Medulla oblongata (tissue), 1 donor: ENCODE results near the gene PNPLA7.

ENCODE experiments used
- DNase-seq: peaks from one replicate; pipeline ENCODE4 v3.0.0-alpha.2; 2015; ENCODE audit errors: extremely low spot score

The PNPLA7 gene

GRCh38 chr9:137462396-137462985, 87.7 kb downstream of the PNPLA7 start:
- no peak for DNase-seq

GRCh38 chr9:137461663-137462395, 88.4 kb downstream of the PNPLA7 start:
- DNase-seq, result no peak

- DNase-seq, result no peak
These were observed 88.9 kb downstream of the PNPLA7 start for GRCh38 chr9:137461316-137461662.

GRCh38 chr9:137460363-137461315, 89.6 kb downstream of the PNPLA7 start:
- no peak for DNase-seq

GRCh38 chr9:137459601-137460362, 90.4 kb downstream of the PNPLA7 start:
- no peak for DNase-seq

- DNase-seq, result peak; percentile 97
These were observed 91.0 kb downstream of the PNPLA7 start, which contains the start of gene NSMF for GRCh38 chr9:137459152-137459600. TSS of gene NSMF (minus strand) at chr9:137459334. CDS start at chr9:137459102, 232 bp downstream.

- peak; percentile 74 for DNase-seq
These were observed 91.7 kb downstream of the PNPLA7 start for GRCh38 chr9:137458194-137459151.

GRCh38 chr9:137457406-137458193, 92.6 kb downstream of the PNPLA7 start:
- no peak for DNase-seq

- no peak for DNase-seq
These were observed 93.3 kb downstream of the PNPLA7 start for GRCh38 chr9:137456864-137457405.

GRCh38 chr9:137456061-137456863, 93.9 kb downstream of the PNPLA7 start:
- DNase-seq, result peak; percentile 79

GRCh38 chr9:137455359-137455991, 94.7 kb downstream of the PNPLA7 start:
- DNase-seq, result no peak

- DNase-seq, result no peak
These were observed 95.4 kb downstream of the PNPLA7 start for GRCh38 chr9:137454597-137455358.

- DNase-seq, result no peak
These were observed 96.0 kb downstream of the PNPLA7 start for GRCh38 chr9:137454145-137454596.

GRCh38 chr9:137453643-137454081, 96.5 kb downstream of the PNPLA7 start:
- peak; percentile 58 for DNase-seq

GRCh38 chr9:137452761-137453642, 97.2 kb downstream of the PNPLA7 start:
- DNase-seq, result no peak
